ENCODE measurements around the gene NR0B1.

NR0B1 gene

GRCh38 chrX:30301963-30302362, 7.2 kb downstream of the NR0B1 start:
- TF ChIP-seq TAF1 (IDR thresholded peaks at IDR 0.05; ENCODE audit: borderline replicate concordance, insufficient read depth, low read length), result no peak
- TF ChIP-seq FOXP2 (optimal IDR thresholded peaks at IDR 0.05; ENCODE audit: borderline replicate concordance, extremely low read depth, extremely low read length, insufficient read depth), result no peak
- no peak for TF ChIP-seq REST (IDR thresholded peaks at IDR 0.05; ENCODE audit: insufficient read depth in 1 of 2, low read depth in 2 of 2, low read length in 2 of 2)
- TF ChIP-seq SIN3A (IDR thresholded peaks at IDR 0.05; ENCODE audit: borderline replicate concordance, insufficient read depth, low read length), result no peak
- no peak for TF ChIP-seq POLR2AphosphoS5 (IDR thresholded peaks at IDR 0.05; ENCODE audit: low read depth, low read length)

- no peak for TF ChIP-seq REST (IDR thresholded peaks at IDR 0.05; ENCODE audit: insufficient read depth in 1 of 2, low read depth in 2 of 2, low read length in 2 of 2)
- no peak for TF ChIP-seq TAF1 (IDR thresholded peaks at IDR 0.05; ENCODE audit: borderline replicate concordance, insufficient read depth, low read length)
- TF ChIP-seq FOXP2 (optimal IDR thresholded peaks at IDR 0.05; ENCODE audit: borderline replicate concordance, extremely low read depth, extremely low read length, insufficient read depth), result no peak
- TF ChIP-seq SIN3A (IDR thresholded peaks at IDR 0.05; ENCODE audit: borderline replicate concordance, insufficient read depth, low read length), result no peak
- no peak for TF ChIP-seq POLR2AphosphoS5 (IDR thresholded peaks at IDR 0.05; ENCODE audit: low read depth, low read length)
Observed at GRCh38 chrX:30301208-30301607, 8.0 kb downstream of the NR0B1 start.

GRCh38 chrX:30296408-30297254, 12.6 kb downstream of the NR0B1 start:
- TF ChIP-seq TAF1 (IDR thresholded peaks at IDR 0.05; ENCODE audit: borderline replicate concordance, insufficient read depth, low read length) (no peak), POLR2AphosphoS5 (IDR thresholded peaks at IDR 0.05; ENCODE audit: low read depth, low read length) (no peak), SIN3A (IDR thresholded peaks at IDR 0.05; ENCODE audit: borderline replicate concordance, insufficient read depth, low read length) (no peak), FOXP2 (optimal IDR thresholded peaks at IDR 0.05; ENCODE audit: borderline replicate concordance, extremely low read depth, extremely low read length, insufficient read depth) (no peak), REST (IDR thresholded peaks at IDR 0.05; ENCODE audit: insufficient read depth in 1 of 2, low read depth in 2 of 2, low read length in 2 of 2) (no peak)

GRCh38 chrX:30283456-30284200, 25.6 kb downstream of the NR0B1 start:
- TF ChIP-seq TAF1 (IDR thresholded peaks at IDR 0.05; ENCODE audit: borderline replicate concordance, insufficient read depth, low read length) (no peak), FOXP2 (optimal IDR thresholded peaks at IDR 0.05; ENCODE audit: borderline replicate concordance, extremely low read depth, extremely low read length, insufficient read depth) (no peak), POLR2AphosphoS5 (IDR thresholded peaks at IDR 0.05; ENCODE audit: low read depth, low read length) (no peak), REST (IDR thresholded peaks at IDR 0.05; ENCODE audit: insufficient read depth in 1 of 2, low read depth in 2 of 2, low read length in 2 of 2) (no peak), SIN3A (IDR thresholded peaks at IDR 0.05; ENCODE audit: borderline replicate concordance, insufficient read depth, low read length) (no peak)
